Kidney epithelial cell (primary cell): ENCODE results near the gene KCND1. TPM values are rescaled to one million over a fixed set of nuclear protein-coding genes. Genes with fewer than 3 reads are reported as not detected.
"Not testable (repeated sequence)": the region's sequence is repeated elsewhere in the genome, so short reads cannot be mapped to it uniquely, and the experiment has no call there.

Source experiments
- DNase-seq: peaks from one replicate; pipeline ENCODE4 v3.0.0-alpha.2; 2010; ENCODE audit warnings: low read depth
- H3K27me3 ChIP-seq: 2 replicates; pipeline ENCODE4 v1.6.0; 2011; ENCODE audit warnings: low read length; ENCODE audit not compliant: control insufficient read depth, insufficient read depth
- H3K36me3 ChIP-seq: 2 replicates; pipeline ENCODE4 v1.5.1; 2011; ENCODE audit warnings: low read length; ENCODE audit not compliant: control insufficient read depth, insufficient read depth
- H3K4me3 ChIP-seq: 2 replicates; pipeline ENCODE4 v1.5.1; 2011; ENCODE audit warnings: low read depth, mild to moderate bottlenecking, control low read depth, low read length
- CTCF ChIP-seq: IDR thresholded peaks from 2 replicates; pipeline ENCODE4 v1.5.1; 2011; ENCODE audit warnings: mild to moderate bottlenecking, moderate library complexity, low read length, control low read depth, inconsistent platforms; ENCODE audit not compliant: insufficient read depth, poor library complexity, severe bottlenecking
- total RNA-seq: library from RNA; depleted of rRNA; stranded (reverse); fragments of >200 nt; gene quantifications from 2 replicates; pipeline ENCODE4 v1.2.3, GENCODE V29; 2015

KCND1 gene
- total RNA-seq, 1 donor from 2014 or later = 0.67 TPM

- no peaks in the 10 kb centered on the region for H3K36me3 ChIP-seq
- DNase-seq = no peak
Measured at GRCh38 chrX:48996969-48997368, 25.3 kb upstream of the KCND1 start.

DNA sequence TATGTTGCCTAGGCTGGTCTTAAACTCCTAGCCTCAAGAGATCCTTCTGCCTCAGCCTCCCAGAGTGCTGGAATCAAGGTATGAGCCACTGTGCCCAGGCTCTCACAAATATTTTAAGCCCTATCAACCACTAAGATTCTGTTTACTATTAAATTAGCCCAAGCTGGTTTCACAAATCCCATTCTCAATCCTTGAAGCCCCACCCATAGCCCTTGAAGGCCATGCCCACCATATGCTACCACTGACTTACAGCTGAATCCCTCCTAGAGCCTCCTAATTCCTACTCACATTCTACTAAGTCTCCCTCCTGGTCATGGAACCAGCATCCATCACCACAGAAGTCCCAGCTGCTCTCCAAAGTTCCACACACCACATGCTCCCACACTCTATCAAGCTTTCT lies 20.7 kb upstream of the KCND1 start:
- H3K27me3 ChIP-seq = no peaks in the 10 kb centered on the region
- no peak for DNase-seq
- H3K4me3 ChIP-seq = no peak overlapping the region
- TF ChIP-seq CTCF = no peak
- H3K36me3 ChIP-seq = no peaks in the 10 kb centered on the region

More at GRCh38 chrX:48996969-48997368, 25.3 kb upstream of the KCND1 start:
- H3K27me3 ChIP-seq = no peaks in the 10 kb centered on the region
- TF ChIP-seq CTCF = no peak
- H3K4me3 ChIP-seq = no peak overlapping the region

- no peaks in the 10 kb centered on the region for H3K27me3 ChIP-seq
- DNase-seq = no peak
- H3K36me3 ChIP-seq = no peaks in the 10 kb centered on the region
- TF ChIP-seq CTCF = no peak
- no peak overlapping the region for H3K4me3 ChIP-seq
Measured at GRCh38 chrX:48989483-48989882, 17.8 kb upstream of the KCND1 start.

DNA sequence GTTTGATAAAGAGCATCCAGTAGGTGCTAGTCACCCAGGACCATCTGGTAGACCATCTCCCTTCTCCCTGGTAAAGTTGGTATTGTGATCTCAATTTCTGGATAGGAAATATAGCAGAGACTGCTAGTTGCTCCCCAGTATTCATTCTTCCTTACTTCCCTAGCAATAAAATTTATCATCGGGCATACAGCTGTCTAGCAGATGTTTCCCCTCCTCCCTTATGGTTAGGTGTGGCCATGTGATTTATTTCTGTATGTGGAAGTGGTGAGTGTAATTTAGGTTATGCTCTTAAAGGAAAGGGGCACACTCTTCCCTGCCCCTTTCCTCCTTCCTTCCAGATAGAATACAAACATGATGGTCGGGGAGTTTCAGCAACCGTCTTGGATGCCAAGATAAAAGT lies 12.3 kb upstream of the KCND1 start:
- Histone ChIP-seq H3K27me3 (no peaks in the 10 kb centered on the region), H3K36me3 (no peaks in the 10 kb centered on the region), H3K4me3 (no peak overlapping the region)
- no peak for DNase-seq
- no peak for TF ChIP-seq CTCF

- no peak overlapping the region for H3K4me3 ChIP-seq
- no peaks in the 10 kb centered on the region for H3K36me3 ChIP-seq
- TF ChIP-seq CTCF = no peak
- H3K27me3 ChIP-seq = no peaks in the 10 kb centered on the region
- no peak for DNase-seq
Measured at GRCh38 chrX:48983081-48983480, 11.4 kb upstream of the KCND1 start.

DNA sequence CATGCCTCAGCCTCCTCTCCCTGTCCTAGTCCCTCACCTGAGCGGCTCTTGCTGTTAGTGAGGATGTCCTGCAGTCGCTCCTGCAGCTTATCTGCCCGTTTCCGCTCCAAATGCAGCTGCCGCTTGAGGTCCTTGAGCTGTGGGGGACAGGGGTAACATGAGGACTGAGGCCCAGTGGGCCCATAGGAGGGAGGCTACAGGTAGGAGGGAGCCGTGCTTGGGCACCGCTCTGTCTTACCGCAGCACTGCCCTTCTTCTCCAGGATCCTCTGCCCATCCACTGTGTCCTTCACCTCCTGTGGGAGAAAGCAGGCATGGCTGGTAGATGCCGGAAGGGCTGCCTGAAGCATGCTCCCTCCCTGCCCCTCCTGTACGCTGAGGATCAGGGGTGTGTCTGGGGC lies 9.5 kb upstream of the KCND1 start:
- H3K36me3 ChIP-seq = no peaks in the 10 kb centered on the region
- DNase-seq = no peak
- TF ChIP-seq CTCF = no peak
- H3K27me3 ChIP-seq = no peaks in the 10 kb centered on the region
- no peak overlapping the region for H3K4me3 ChIP-seq

DNA sequence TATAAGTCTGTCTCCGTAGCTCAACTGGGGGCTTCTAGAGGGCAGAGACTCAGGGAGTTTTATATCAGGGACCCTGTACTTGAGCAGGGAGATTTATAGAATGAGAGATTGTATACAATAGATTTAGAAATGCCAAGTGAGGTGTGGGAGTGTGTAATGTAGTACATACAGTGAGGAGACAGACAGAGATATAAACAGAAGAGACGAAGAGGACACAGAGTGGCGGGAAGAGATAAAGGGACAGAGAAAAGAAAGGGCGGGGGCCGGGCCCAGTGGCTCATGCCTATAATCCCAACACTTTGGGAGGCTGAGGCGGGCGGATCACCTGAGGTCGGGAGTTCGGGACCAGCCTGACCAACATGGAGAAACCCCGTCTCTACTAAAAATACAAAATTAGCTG lies 8.7 kb upstream of the KCND1 start:
- not testable (repeated sequence) for DNase-seq, H3K4me3 ChIP-seq, H3K27me3 ChIP-seq, H3K36me3 ChIP-seq
